Esophagus mucosa (tissue), 1 donor: ENCODE data around the gene SDK2. TPM values are rescaled to one million over a fixed set of nuclear protein-coding genes. Genes with fewer than 3 reads are reported as not detected.

Experiments used
- ATAC-seq: fragments of 200-7000 bp; cut with Tn5 transposase; one replicate; pipeline ENCODE4 v1.9.1; 2020
- total RNA-seq: library from RNA; stranded (reverse); gene quantifications from one replicate; pipeline ENCODE4 v1.2.4, GENCODE V29; 2023
- donor health status: DM: yes; HTN: yes; CAD: no.

SDK2 gene
- total RNA-seq, 1 donor from 2014 or later, result 4.9 TPM

DNA sequence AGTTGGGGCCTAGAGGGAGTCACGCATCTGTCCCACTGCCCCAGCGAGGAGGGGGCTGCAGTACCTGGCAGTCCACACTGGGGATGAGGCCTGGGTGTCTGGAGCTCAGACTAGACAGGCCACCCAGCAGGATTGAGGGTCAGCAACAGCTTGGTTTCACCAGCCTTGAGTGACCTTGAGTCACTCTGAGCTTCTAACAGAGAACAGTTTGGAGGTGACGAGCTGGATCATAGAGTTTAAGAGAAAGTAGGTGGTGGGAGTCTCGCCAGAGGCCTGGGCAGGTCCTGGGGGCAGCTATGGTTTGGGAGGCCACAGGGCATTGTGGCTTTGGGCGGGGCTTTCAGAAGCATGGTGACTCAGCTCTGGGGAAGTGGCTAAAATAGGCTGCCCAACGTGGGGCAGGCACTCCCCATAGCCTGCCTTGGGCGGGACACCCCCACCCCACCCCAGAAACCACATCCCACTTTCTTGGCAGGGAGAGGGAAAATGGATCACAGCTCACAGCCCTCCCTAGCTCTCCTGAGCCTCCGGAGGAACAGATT is 352.9 kb downstream of the SDK2 start:
- ATAC-seq, result peak; percentile 63

DNA sequence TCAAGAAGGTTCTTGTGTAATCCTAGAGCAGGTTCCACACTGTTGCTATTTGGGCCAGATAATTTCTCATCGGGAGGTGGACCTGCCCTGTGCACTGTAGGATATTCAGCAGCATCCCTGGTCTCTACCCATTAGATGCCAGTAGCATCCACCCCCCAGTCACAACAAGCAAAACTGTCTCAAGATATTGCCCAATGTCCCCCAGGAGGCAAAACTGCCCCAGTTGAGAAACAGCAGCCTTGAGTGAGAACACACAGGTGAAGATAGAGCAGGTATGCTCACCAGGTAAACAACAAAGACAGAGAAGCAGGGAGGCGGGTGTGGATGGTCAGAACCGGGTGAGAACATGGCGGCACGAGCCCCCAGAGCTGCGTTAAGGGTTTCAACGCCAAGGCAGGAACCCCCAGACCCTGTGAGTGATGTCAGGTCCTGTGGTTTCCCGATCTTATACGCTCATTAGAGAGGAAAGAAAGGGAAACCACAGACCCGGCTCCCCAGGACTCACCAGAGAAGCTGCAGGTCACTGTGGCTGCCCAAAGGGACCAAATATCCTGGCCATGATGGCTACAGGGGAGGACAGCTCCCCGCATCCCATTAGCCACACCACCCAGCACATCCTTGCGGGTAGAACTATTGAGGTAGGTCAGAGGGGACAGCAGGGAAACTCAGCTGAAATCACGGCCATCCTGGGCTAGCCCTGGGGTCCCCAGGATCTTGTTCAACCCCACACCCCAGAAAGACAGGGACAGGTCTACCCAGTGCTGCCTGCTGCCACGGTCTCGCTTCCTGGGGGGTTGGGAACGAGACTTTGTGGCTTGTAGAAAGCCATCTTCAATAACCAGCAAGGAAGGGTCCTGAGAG is 353.6 kb downstream of the SDK2 start:
- no peak for ATAC-seq

GRCh38 chr17:73289549-73290254 is 354.5 kb downstream of the SDK2 start:
- ATAC-seq, result no peak

GRCh38 chr17:73288534-73289302 is 355.5 kb downstream of the SDK2 start:
- peak; percentile 8 for ATAC-seq

- peak; percentile 82 for ATAC-seq
Observed at GRCh38 chr17:73286863-73287296, 357.4 kb downstream of the SDK2 start.

- ATAC-seq, result no peak
Observed at GRCh38 chr17:73285916-73286862, 358.1 kb downstream of the SDK2 start.

GRCh38 chr17:73285603-73285908 is 358.7 kb downstream of the SDK2 start:
- no peak for ATAC-seq

DNA sequence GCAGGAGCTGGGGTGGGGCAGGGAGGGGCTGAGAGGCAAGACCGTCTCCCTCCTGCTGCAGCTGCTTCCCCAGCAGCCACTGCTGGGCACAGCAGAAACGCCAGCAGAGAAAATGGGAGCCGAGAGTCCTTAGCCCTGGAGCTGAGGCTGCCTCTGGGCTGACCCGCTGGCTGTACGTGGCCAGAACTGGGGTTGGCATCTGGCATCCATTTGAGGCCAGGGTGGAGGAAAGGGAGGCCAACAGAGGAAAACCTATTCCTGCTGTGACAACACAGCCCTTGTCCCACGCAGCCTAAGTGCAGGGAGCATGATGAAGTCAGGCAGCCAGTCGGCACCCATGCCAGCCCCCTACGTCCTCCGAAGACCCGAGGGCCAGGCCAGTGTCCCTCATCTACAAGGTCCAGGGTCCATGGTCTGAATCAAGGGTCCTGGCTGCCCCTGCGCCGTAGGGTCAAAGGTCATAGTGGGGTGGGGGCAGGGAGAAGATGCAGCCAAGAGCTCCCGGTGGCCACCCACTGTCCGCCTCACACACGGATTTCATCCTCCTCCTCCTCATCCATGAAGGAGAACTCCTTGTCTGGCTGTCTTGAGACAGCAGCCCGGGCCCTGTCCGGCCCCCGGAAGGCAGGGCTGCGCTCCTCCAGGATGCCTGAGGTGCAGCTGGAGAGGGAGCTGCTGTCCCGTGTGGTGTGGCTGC is 359.2 kb downstream of the SDK2 start:
- ATAC-seq, result no peak
